ENCODE data around the gene CGRRF1.

CGRRF1 gene

DNA sequence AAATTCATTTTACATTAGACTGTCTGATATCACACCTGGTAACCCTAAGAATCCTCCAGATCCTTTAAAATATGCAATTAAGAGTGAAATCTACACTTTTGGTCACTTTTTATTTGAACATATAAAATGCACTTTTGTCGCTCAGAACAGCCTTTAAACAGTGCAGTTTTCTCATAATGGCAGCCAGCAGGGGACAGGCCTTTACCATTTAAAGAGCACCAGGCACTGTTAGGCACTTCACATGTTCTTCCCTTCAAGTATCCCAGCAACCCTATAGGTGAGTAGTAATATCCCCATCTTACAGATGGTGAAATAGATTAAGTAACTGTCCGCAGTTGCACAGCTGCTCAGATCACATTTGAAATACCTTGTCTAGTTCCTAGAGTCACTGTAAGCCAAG, 45.9 kb downstream of the CGRRF1 start:
- H3K27me3 ChIP-seq (ENCODE audit: insufficient read depth, poor library complexity, severe bottlenecking), result no peaks in the 10 kb centered on the region
- DNase-seq (ENCODE audit: low spot score) (no peak), ATAC-seq (ENCODE audit: low read depth) (peak; percentile 52; the same call in 2 of the 3 replicates)
- no peaks in the 10 kb centered on the region for H3K9me3 ChIP-seq (ENCODE audit: severe bottlenecking)
- no peak overlapping the region for H3K4me3 ChIP-seq (ENCODE audit: severe bottlenecking)
- H3K36me3 ChIP-seq (ENCODE audit: low read depth), result no peaks in the 10 kb centered on the region
- no peak overlapping the region for H3K27ac ChIP-seq (ENCODE audit: poor library complexity, severe bottlenecking)
- no peaks in the 10 kb centered on the region for H3K4me1 ChIP-seq (ENCODE audit: insufficient read depth, poor library complexity, severe bottlenecking)
- TF ChIP-seq, protein P1, sequence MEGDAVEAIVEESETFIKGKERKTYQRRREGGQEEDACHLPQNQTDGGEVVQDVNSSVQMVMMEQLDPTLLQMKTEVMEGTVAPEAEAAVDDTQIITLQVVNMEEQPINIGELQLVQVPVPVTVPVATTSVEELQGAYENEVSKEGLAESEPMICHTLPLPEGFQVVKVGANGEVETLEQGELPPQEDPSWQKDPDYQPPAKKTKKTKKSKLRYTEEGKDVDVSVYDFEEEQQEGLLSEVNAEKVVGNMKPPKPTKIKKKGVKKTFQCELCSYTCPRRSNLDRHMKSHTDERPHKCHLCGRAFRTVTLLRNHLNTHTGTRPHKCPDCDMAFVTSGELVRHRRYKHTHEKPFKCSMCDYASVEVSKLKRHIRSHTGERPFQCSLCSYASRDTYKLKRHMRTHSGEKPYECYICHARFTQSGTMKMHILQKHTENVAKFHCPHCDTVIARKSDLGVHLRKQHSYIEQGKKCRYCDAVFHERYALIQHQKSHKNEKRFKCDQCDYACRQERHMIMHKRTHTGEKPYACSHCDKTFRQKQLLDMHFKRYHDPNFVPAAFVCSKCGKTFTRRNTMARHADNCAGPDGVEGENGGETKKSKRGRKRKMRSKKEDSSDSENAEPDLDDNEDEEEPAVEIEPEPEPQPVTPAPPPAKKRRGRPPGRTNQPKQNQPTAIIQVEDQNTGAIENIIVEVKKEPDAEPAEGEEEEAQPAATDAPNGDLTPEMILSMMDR (IDR thresholded peaks at IDR 0.05; ENCODE audit: poor library complexity, severe bottlenecking), result peak; percentile 51

DNA sequence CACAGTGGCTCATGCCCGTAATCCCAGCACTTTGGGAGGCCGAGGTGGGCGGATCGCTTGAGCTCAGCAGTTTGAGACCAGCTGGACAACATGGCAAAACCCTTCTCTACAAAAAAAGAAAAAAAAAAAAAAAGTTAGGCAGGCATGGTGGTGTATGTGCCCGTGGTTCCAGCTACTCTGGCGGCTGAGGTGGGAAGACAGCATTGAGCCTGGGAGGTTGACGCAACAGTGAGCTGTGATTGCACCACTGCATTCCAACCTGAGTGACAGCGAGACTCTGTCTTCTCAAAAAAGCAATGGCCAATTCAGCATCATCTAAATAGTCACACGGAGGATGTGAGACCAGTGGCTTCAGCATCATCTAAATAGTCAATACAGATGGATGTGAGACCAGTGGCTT, 46.8 kb downstream of the CGRRF1 start:
- Histone ChIP-seq H3K4me3 (ENCODE audit: severe bottlenecking) (no peak overlapping the region), H3K36me3 (ENCODE audit: low read depth) (no peaks in the 10 kb centered on the region), H3K27ac (ENCODE audit: poor library complexity, severe bottlenecking) (no peak overlapping the region), H3K4me1 (ENCODE audit: insufficient read depth, poor library complexity, severe bottlenecking) (no peaks in the 10 kb centered on the region), H3K27me3 (ENCODE audit: insufficient read depth, poor library complexity, severe bottlenecking) (no peaks in the 10 kb centered on the region), H3K9me3 (ENCODE audit: severe bottlenecking) (no peaks in the 10 kb centered on the region)
- DNase-seq (ENCODE audit: low spot score) (no peak), ATAC-seq (ENCODE audit: low read depth) (peak; percentile 33; the same call in 1 of the 3 replicates)
- TF ChIP-seq, protein P1 (IDR thresholded peaks at IDR 0.05; ENCODE audit: poor library complexity, severe bottlenecking), result no peak

DNA sequence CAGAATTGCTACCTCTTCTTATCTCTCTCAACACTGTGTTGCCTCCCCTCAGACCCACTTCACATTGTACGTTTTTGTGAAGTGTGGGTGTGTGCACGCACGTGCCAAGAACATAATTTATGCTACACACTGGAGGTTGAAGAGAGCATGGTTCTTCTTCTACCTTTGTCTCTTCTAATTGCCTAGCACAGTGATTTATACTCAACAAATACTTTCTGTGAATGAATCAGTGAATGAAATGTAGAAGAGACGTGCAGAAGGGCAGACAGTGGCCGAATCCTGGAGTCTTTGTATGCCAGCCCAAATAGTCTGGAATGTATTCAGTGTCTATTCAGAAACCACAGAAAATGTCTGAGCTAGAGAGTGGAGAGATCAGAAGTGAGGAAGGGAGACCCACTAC, 52.6 kb downstream of the CGRRF1 start:
- Histone ChIP-seq H3K27me3 (ENCODE audit: insufficient read depth, poor library complexity, severe bottlenecking) (no peaks in the 10 kb centered on the region), H3K36me3 (ENCODE audit: low read depth) (no peaks in the 10 kb centered on the region), H3K4me3 (ENCODE audit: severe bottlenecking) (no peak overlapping the region), H3K9me3 (ENCODE audit: severe bottlenecking) (no peaks in the 10 kb centered on the region), H3K4me1 (ENCODE audit: insufficient read depth, poor library complexity, severe bottlenecking) (peaks cover 9% of the 10 kb centered on the region), H3K27ac (ENCODE audit: poor library complexity, severe bottlenecking) (no peak overlapping the region)
- ATAC-seq (ENCODE audit: low read depth) (no peak), DNase-seq (ENCODE audit: low spot score) (no peak)
- TF ChIP-seq, protein P1 (IDR thresholded peaks at IDR 0.05; ENCODE audit: poor library complexity, severe bottlenecking), result no peak

DNA sequence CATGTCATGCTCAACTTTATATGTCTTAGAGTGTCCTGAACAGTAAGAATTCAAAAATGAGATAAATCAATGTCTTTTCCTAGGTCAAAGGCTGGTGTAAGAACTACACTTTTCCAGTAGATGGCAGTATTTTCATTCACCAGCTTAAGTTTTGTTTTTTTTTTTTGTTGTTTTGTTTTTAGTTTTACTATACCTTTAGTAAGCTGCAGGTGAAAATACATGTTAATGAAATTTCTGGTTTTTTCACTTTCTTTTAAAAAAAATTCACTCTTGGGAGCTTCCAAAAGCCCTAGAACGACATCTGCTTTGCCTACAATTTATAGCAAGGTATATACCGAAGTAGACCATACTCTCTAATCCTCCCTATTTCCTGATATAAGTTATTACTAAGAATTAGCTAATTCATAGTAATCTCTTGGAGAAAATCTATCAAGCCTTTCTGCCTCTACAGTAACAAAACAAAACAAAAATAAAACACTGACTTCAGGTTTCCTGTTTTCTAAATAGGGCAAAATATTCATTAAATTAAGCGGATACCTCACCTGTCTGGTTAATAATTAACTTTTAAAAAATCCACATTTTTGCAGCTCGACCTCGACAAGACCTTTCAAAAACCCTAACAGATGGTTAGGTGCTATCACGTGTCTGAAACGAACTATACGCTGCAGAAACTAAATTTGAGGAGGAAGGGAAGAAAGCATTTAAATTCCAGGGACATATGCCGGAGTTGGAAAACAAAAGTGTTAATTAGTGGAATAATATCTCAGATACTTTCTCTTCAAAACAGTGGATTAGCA, 54.6 kb downstream of the CGRRF1 start:
- Histone ChIP-seq H3K27me3 (ENCODE audit: insufficient read depth, poor library complexity, severe bottlenecking) (no peaks in the 10 kb centered on the region), H3K4me1 (ENCODE audit: insufficient read depth, poor library complexity, severe bottlenecking) (peaks cover 11% of the 10 kb centered on the region), H3K36me3 (ENCODE audit: low read depth) (no peaks in the 10 kb centered on the region), H3K9me3 (ENCODE audit: severe bottlenecking) (no peaks in the 10 kb centered on the region), H3K4me3 (ENCODE audit: severe bottlenecking) (peak overlapping the region; percentile 88), H3K27ac (ENCODE audit: poor library complexity, severe bottlenecking) (peak overlapping the region; percentile 89)
- DNase-seq (ENCODE audit: low spot score) (no peak), ATAC-seq (ENCODE audit: low read depth) (no peak)
- TF ChIP-seq, protein P1 (IDR thresholded peaks at IDR 0.05; ENCODE audit: poor library complexity, severe bottlenecking), result peak; percentile 97
